Limb (tissue), 2 donors: ENCODE measurements around the gene NRIP3.
A peak's percentile ranks its signal among the peaks of the same experiment; 100 is the strongest.
"Not testable (repeated sequence)": the region's sequence is repeated elsewhere in the genome, so short reads cannot be mapped to it uniquely, and the experiment has no call there.

ENCODE experiments used
- DNase-seq, 2 donors: peaks; one replicate each; pipeline ENCODE4 v3.0.0-alpha.2; 2016; ENCODE audit errors: extremely low spot score in 2 of 2

The NRIP3 gene

DNA sequence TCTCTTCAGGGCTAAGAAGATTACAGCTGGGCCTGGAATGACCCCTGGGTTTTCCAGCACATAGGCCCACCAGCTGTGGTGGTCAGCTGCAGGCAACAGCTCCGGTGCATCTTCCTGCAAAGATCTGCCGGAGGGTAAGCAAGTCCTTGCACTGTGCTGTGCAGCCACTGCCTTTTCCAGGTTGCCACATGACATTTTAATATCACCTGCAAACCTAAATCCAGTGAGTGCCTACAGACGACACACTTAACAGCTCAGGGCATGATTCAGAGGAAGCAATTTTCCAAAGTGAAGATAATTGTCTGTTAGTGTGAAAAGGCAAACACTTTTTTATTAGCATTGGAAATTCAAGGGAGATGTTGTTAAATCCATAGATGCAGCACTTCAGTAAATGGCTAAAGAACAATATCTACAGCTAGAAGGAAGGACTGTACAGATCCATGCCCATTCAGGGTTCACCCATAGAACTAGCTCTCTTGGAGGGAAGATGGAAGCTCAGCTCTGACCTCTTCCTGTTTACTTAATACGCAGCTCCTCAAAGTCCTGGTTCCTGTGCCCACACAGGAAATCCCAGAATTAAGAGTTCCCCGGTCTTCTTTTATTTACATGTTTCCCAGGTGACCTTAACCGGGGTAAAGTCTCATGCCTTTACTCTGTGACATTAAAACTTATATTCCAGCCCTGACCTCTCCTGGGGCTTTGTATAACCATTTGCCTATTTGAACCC, 13.3 kb upstream of the NRIP3 start:
- no peak for DNase-seq

GRCh38 chr11:9015677-9016076, 11.9 kb upstream of the NRIP3 start:
- DNase-seq, result peak; percentile 58 to 68

DNA sequence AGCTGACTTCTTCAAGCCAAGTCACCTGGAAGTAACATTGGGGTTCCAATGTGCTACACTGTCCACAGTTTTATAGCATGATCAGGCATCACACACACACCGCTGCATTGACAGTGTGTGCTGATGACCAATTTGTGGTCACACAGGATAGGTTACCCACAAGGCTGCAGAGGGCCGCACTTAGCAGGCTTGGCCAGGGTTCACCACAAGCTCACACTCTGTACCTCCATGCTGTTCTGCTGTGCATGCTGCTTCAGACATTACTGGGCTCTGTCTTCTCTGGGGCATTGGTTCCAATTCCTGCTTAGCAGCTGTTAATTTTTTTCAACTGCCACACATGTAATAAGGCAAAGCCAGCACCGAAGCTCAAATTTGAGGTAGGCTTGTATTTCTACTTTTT, 11.0 kb upstream of the NRIP3 start:
- no peak for DNase-seq

- DNase-seq, result no peak
Observed at GRCh38 chr11:9013373-9013772, 9.6 kb upstream of the NRIP3 start.

DNA sequence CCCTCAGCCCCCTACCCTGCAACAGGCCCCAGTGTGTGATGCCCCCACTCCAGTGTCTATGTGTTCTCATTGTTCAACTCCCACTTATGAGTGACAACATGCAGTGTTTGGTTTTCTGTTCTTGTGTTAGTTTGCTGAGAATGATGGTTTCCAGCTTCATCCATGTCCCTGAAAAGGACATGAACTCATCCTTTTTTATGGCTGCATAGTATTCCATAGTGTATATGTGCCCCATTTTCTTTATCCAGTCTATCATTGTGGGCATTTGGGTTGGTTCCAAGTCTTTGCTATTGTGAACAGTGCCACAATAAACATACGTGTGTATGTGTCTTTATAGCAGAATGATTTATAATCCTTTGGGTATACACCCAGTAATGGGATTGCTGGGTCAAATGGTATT, 5.7 kb upstream of the NRIP3 start:
- not testable (repeated sequence) for DNase-seq

DNA sequence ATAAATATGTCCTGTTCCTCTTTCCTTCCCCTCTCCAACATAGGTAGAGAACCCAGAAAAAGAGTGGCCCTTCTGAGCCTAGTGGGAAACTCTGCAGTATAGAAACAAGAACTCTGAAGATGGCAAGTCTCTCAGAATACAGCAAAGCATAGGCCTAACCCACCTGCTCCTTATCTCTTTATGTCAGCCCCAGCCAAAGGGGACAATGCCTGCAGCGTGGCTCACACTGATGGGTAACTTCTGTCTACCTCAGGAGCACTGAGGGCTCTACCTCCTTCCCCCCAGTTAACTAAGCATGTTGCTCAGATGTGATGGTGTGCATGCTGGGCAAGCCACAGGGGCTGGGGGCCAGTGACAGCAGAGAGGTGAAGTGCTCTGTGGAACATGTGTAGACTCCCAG, 4.9 kb upstream of the NRIP3 start:
- DNase-seq, result no peak

DNA sequence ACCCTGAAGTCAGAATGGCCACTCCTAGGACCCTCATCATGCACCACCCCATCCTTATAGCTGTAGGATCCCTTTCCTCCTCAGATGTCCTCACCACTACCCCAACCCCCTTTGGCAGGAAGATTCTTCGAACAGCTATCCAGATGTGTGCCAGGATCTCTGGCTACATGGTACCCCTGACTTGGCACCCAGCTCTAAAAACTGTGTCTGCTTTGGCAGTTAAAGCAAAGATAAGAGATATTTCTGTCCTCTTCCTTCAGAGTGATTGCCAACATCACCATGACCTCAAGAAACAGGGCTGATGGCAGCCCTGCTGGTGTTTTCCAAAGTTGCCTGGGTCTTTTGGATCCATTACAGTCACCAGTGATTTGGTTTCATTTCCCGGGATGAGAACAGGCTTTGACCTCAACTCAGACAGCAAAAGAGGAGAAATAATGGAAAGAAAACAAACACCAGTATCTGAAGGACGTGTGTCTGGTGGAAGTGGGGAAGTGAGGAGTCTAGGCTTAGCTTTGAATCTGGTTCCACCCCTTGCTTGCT, 4.3 kb upstream of the NRIP3 start:
- no peak for DNase-seq

DNA sequence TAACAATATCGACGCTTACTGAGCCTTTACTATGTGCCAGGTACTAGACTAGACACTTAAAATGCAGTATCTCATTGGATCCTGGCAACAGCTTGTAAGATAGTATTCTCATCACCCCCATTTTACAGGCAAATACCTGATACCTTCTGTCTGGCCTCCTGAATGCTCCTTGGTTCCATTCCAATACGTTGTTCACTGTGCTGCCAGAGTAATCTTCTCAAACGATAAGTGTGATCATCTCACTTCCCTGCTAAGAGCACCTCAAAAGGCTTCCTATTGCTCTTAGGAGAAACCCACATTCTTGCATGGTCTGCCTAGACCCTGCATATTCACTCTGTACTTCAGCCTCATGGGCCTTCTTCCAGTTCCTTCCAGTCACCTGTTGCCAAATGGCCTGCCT, 1.3 kb upstream of the NRIP3 start:
- no peak for DNase-seq

- peak in 1 of 2 donors; percentile 65 for DNase-seq
Observed at GRCh38 chr11:9004183-9004926, 554 bp upstream of the NRIP3 start.

- no peak for DNase-seq
Observed at GRCh38 chr11:9002920-9003572, 755 bp downstream of the NRIP3 start.

DNA sequence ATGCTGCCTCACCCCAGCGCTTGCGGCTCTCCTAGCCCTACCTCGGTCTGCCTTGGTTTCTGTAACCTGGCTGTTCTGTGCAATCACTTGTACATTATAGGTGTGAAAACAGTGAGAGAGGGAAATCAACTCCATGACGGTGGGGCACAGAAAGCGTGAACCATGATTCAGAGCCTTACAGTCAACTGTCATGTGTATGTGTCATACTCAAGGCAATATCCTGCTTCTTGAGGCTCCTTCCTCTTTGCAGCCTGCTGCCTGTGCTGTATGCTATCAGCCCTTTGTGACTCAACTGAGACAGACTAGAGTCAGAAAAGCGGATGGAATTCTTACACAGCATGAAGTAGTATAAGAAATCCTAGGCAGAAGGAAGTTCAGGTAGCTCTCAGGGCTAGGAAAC, 2.1 kb downstream of the NRIP3 start:
- no peak for DNase-seq

DNA sequence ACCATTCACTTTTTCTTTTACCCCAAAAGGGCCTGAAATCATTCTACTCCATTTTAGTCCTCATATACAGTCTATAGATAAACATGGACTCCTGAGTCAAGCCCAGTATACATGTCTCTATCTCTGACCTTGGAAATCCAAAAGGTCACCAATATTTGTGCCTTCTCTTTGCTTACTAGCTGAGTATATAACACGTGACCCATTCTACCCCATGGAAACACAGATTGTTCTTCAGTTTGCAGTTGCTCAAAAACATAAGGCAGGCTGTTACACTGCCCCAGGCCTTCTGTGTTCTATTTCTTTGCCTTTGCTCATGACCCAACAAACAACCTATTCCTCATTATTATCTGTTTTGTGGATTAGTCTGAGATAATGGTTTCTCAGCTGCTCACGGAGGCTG, 5.8 kb downstream of the NRIP3 start:
- no peak for DNase-seq

GRCh38 chr11:8997451-8997850, 6.3 kb downstream of the NRIP3 start:
- no peak for DNase-seq

DNA sequence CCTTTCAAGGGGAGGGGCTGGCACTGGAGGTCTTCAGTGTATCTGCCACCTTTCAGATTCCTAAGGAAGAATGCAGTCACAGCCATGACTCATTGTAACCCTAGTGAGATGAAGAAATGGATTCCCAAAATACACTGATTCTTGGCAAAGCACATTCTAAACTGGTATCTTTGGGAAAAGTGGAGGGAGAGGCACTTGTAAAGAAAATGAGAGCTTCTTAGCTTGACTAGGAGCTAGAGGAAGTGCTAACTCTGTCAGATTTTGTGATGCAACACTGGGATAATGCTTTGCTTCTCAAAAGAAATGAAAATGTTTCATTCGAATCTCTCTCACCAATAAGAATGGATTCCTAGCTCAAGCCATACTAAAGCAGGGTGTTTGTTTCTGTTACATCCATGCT, 14.3 kb downstream of the NRIP3 start:
- DNase-seq, result no peak

DNA sequence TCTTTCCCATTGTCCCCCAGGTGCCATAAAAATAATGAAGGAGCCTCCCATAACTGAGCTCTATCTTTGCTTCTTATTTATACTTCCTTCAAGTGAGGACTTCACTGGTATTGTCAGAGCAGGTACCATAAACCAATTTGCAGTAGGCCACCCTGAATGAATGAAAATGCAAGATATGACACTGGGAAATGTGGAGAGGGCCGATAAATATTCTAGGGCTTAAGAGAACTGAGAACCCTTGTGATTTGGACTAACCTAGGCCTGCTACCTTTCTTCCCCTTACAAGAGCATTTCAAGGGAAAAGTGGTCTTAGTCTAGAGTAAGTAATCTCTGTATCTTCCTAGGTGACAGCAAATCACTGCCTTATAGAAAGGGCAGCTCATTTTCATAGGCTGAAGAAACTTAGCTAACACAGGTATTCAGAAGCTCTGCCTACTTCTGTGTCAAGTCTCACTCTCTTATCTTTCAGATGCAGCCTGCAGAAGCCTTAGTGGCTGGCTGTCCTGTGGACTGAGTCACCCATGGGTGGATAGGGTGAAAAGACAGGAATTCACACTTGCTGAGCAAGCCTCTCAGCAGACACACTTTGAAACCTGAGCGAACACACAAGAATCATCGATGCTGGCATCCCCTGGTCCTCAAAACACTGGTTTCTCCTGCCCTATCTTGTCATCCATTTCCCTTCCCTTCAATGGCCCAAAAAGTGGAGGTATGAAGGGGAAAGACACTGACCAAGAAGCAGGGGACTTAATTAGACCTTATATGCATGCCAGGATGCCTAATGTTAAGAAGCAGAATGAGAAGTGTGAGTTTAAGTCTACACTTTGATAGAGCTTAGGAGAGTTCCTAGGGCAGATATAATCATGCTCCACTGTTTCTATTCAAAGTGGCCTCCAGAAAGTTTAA, 15.2 kb downstream of the NRIP3 start:
- no peak for DNase-seq

GRCh38 chr11:8987446-8987845, 16.4 kb downstream of the NRIP3 start:
- DNase-seq, result no peak

- not testable (repeated sequence) for DNase-seq
Observed at GRCh38 chr11:8986772-8987171, 17.0 kb downstream of the NRIP3 start.

GRCh38 chr11:8985462-8985861, 18.3 kb downstream of the NRIP3 start:
- DNase-seq, result no peak

- DNase-seq, result no peak
Observed at GRCh38 chr11:8983552-8983951, 20.2 kb downstream of the NRIP3 start.

- no peak for DNase-seq
Observed at GRCh38 chr11:8980485-8980884, 23.3 kb downstream of the NRIP3 start.

GRCh38 chr11:8979365-8979764, 24.4 kb downstream of the NRIP3 start:
- DNase-seq, result not testable (repeated sequence)
